CD8-positive, alpha-beta memory T cell (primary cell): Measurements from ENCODE around the gene IFIT5. TPM values are rescaled to one million over a fixed set of nuclear protein-coding genes. Genes with fewer than 3 reads are reported as not detected.
"Not testable (repeated sequence)": the region's sequence is repeated elsewhere in the genome, so short reads cannot be mapped to it uniquely, and the experiment has no call there.

Experiments used
- CTCF ChIA-PET: fragments of 350-600 bp; sonication (Branson Sonifier 250); formaldehyde crosslinking; loops from one replicate; lab custom pipeline; 2021; ENCODE audit warnings: antibody characterized with exemption; lab: Charles Lee
- POLR2A ChIA-PET: fragments of 350-600 bp; sonication (Branson Sonifier 250); formaldehyde crosslinking; loops from one replicate; lab custom pipeline; 2021; ENCODE audit warnings: antibody characterized with exemption; lab: Charles Lee
- DNase-seq, 5 donors: peaks; one replicate each; pipeline versions ENCODE4 v3.0.0 to v3.0.0-alpha.2; 2020 to 2022; ENCODE audit warnings: mixed read lengths in 1 of 5
- H3K27ac ChIP-seq: one replicate; pipeline ENCODE4 v1.7.0; 2013; ENCODE audit warnings: low read depth, mild to moderate bottlenecking, low read length, moderate library complexity
- H3K27me3 ChIP-seq: 2 replicates; pipeline ENCODE4 v1.7.0; 2013; ENCODE audit warnings: low read length, mild to moderate bottlenecking; ENCODE audit not compliant: insufficient read depth, poor library complexity, severe bottlenecking
- H3K36me3 ChIP-seq: 2 replicates; pipeline ENCODE4 v1.7.0; 2013; ENCODE audit warnings: mild to moderate bottlenecking, low read length, moderate library complexity; ENCODE audit not compliant: insufficient read depth
- H3K4me1 ChIP-seq: 2 replicates; pipeline ENCODE4 v1.7.0; 2013; ENCODE audit warnings: mild to moderate bottlenecking, low read length, moderate library complexity; ENCODE audit not compliant: insufficient read depth
- H3K4me3 ChIP-seq: 2 replicates; pipeline ENCODE4 v1.7.0; 2013; ENCODE audit warnings: mild to moderate bottlenecking, low read length
- H3K9me3 ChIP-seq: 2 replicates; pipeline ENCODE4 v1.7.0; 2013; ENCODE audit warnings: mild to moderate bottlenecking, low read length
- H3K27ac Mint-ChIP-seq, 8 donors: one replicate each; pipeline ENCODE4 v1.8.0; 2020 to 2021; ENCODE audit warnings: mixed read lengths in 8 of 8, mild to moderate bottlenecking in 6 of 8, inconsistent platforms in 3 of 8, moderate library complexity in 3 of 8
- H3K27me3 Mint-ChIP-seq, 2 donors: one replicate each; pipeline ENCODE4 v1.8.0; 2020 to 2021; ENCODE audit warnings: mixed read lengths in 2 of 2, mild to moderate bottlenecking in 1 of 2, moderate library complexity in 1 of 2
- H3K36me3 Mint-ChIP-seq, 3 donors: one replicate each; pipeline ENCODE4 v1.8.0; 2020 to 2021; ENCODE audit warnings: mixed read lengths in 3 of 3, inconsistent platforms in 1 of 3, mild to moderate bottlenecking in 1 of 3
- H3K4me1 Mint-ChIP-seq, 3 donors: one replicate each; pipeline ENCODE4 v1.8.0; 2020 to 2021; ENCODE audit warnings: mixed read lengths in 3 of 3, inconsistent platforms in 1 of 3, mild to moderate bottlenecking in 1 of 3
- H3K4me3 Mint-ChIP-seq, 7 donors: one replicate each; pipeline ENCODE4 v1.8.0; 2020 to 2021; ENCODE audit warnings: mixed read lengths in 7 of 7, mild to moderate bottlenecking in 6 of 7, moderate library complexity in 4 of 7, inconsistent platforms in 2 of 7
- H3K9me3 Mint-ChIP-seq, 5 donors: one replicate each; pipeline ENCODE4 v1.8.0; 2020 to 2022; ENCODE audit warnings: mixed read lengths in 5 of 5, mild to moderate bottlenecking in 3 of 5, moderate library complexity in 2 of 5, inconsistent platforms in 1 of 5
- polyA plus RNA-seq: library from polyadenylated mRNA; unstranded; fragments of 300-500 nt; fragmentation: Illumina TruSeq; gene quantifications from one replicate; pipeline ENCODE4 v1.2.3, GENCODE V29; 2021
- total RNA-seq, 2 experiments: library from RNA; stranded (reverse); gene quantifications; one replicate each; pipeline ENCODE4 v1.2.3, GENCODE V29; 2021

Gene IFIT5
- total and polyA plus RNA-seq, 3 experiments from 2014 or later, result 6.2 to 7.9 (median 6.5) TPM

GRCh38 chr10:89390476-89391225 lies 23.7 kb upstream of the IFIT5 start:
- no peaks in the 10 kb centered on the region for H3K27me3 ChIP-seq
- CTCF ChIA-PET, result no interaction called here
- Mint-ChIP-seq H3K4me3 (peak overlapping the region in 6 of 7 donors; percentile 2 to 64 (median 28)), H3K4me1 (peaks cover 22 to 38% (median 35%) of the 10 kb centered on the region in 3 donors), H3K27me3 (peaks cover 0 to 1% of the 10 kb centered on the region in 2 donors), H3K9me3 (no peaks in the 10 kb centered on the region), H3K36me3 (peaks cover 0 to 3% (median 0%) of the 10 kb centered on the region in 3 donors), H3K27ac (peak overlapping the region in 3 of 8 donors; percentile 19 to 91 (median 20))
- no peak overlapping the region for H3K4me3 ChIP-seq
- POLR2A ChIA-PET, result interaction anchor here (2.3 kb wide), 1 partner anchor 24 kb away, joined by 30 read pairs; the partner anchor contains the start of gene IFIT5
- H3K4me1 ChIP-seq, result peaks cover 25% of the 10 kb centered on the region
- no peaks in the 10 kb centered on the region for H3K36me3 ChIP-seq
- no peak overlapping the region for H3K27ac ChIP-seq
- no peak for DNase-seq
- no peaks in the 10 kb centered on the region for H3K9me3 ChIP-seq

GRCh38 chr10:89391226-89391576 lies 23.2 kb upstream of the IFIT5 start:
- H3K27me3 ChIP-seq, DNase-seq, H3K4me3 ChIP-seq, H3K9me3 ChIP-seq, CTCF ChIA-PET, H3K9me3 Mint-ChIP-seq, H3K36me3 Mint-ChIP-seq, H3K27me3 Mint-ChIP-seq, H3K36me3 ChIP-seq, H3K27ac ChIP-seq: not testable (repeated sequence)
- POLR2A ChIA-PET, result interaction anchor here (2.3 kb wide), 1 partner anchor 23 kb away, joined by 30 read pairs; the partner anchor contains the start of gene IFIT5
- Mint-ChIP-seq H3K4me3 (peak overlapping the region in 3 of 7 donors; percentile 23 to 76 (median 64)), H3K4me1 (peaks cover 22 to 42% (median 35%) of the 10 kb centered on the region in 3 donors), H3K27ac (peak overlapping the region in 4 of 8 donors; percentile 20 to 91 (median 41))
- H3K4me1 ChIP-seq, result peaks cover 26% of the 10 kb centered on the region

- H3K36me3 ChIP-seq, result no peaks in the 10 kb centered on the region
- Mint-ChIP-seq H3K4me1 (peaks cover 23 to 43% (median 35%) of the 10 kb centered on the region in 3 donors), H3K27me3 (peaks cover 0 to 1% of the 10 kb centered on the region in 2 donors), H3K9me3 (no peaks in the 10 kb centered on the region), H3K36me3 (peaks cover 0 to 5% (median 3%) of the 10 kb centered on the region in 3 donors), H3K4me3 (peak within 1 kb of the TSS; percentile 83 to 95 (median 94)), H3K27ac (peak within 1 kb of the TSS; percentile 81 to 97 (median 92))
- ChIA-PET POLR2A (interaction anchor here (0.6 to 2.3 kb wide), 5 partner anchors 13 to 391 kb away, joined by 4 to 30 read pairs (median 5); partner anchors contain the start of genes IFIT2, IFIT5 and LIPA), CTCF (interaction anchor here (0.6 to 1.2 kb wide), 4 partner anchors 13 to 60 kb away, joined by 3 read pairs; partner anchors contain the start of gene IFIT5)
- DNase-seq, result peak; percentile 10 to 76 (median 72)
- peak within 1 kb of the TSS; percentile 68 for H3K27ac ChIP-seq
- H3K27me3 ChIP-seq, result no peaks in the 10 kb centered on the region
- peaks cover 26% of the 10 kb centered on the region for H3K4me1 ChIP-seq
- H3K9me3 ChIP-seq, result no peaks in the 10 kb centered on the region
- H3K4me3 ChIP-seq, result peak within 1 kb of the TSS; percentile 89
Observed at GRCh38 chr10:89391907-89392756, 22.2 kb upstream of the IFIT5 start, which contains the start of gene IFIT1. TSS of gene IFIT1 (plus strand) at chr10:89392623. CDS start at chr10:89392713, 90 bp downstream.

- H3K4me1 ChIP-seq, result peaks cover 26% of the 10 kb centered on the region
- Mint-ChIP-seq H3K27me3 (no peaks in the 10 kb centered on the region), H3K4me1 (peaks cover 23 to 43% (median 37%) of the 10 kb centered on the region in 3 donors), H3K9me3 (no peaks in the 10 kb centered on the region), H3K4me3 (peak overlapping the region; percentile 83 to 95 (median 94)), H3K36me3 (peaks cover 0 to 5% (median 3%) of the 10 kb centered on the region in 3 donors), H3K27ac (peak overlapping the region; percentile 81 to 97 (median 92))
- ChIA-PET CTCF (interaction anchor here (0.6 to 1.5 kb wide), 6 partner anchors 9 to 61 kb away, joined by 3 to 4 read pairs (median 3); partner anchors contain the start of gene IFIT5), POLR2A (interaction anchor here (0.6 to 2.3 kb wide), 4 partner anchors 21 to 391 kb away, joined by 4 to 30 read pairs (median 6); partner anchors contain the start of genes IFIT2, IFIT5 and LIPA)
- no peak for DNase-seq
- no peaks in the 10 kb centered on the region for H3K9me3 ChIP-seq
- peak overlapping the region; percentile 68 for H3K27ac ChIP-seq
- H3K27me3 ChIP-seq, result no peaks in the 10 kb centered on the region
- H3K36me3 ChIP-seq, result no peaks in the 10 kb centered on the region
- H3K4me3 ChIP-seq, result peak overlapping the region; percentile 89
Observed at GRCh38 chr10:89392974-89393373, 21.4 kb upstream of the IFIT5 start.

DNA sequence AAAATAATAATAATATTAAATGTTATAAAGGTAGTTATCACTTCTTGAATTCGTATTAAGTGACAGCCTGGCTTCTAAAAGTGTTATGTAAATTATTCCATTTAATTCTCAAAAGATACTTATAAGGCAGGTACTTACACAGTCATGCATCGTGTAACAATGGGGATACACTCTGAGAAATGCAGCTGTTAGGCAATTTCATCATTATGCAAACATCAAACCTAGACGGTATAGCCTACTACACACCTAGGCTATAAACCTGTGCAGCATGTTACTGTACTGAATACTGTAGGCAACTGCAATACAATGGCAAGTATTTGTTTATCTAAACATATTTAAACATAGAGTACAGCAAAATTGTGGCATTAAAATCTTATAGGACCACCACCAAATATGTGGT lies 20.5 kb upstream of the IFIT5 start:
- Histone ChIP-seq H3K4me1 (peaks cover 26% of the 10 kb centered on the region), H3K36me3 (no peaks in the 10 kb centered on the region), H3K27me3 (no peaks in the 10 kb centered on the region), H3K9me3 (no peaks in the 10 kb centered on the region), H3K27ac (no peak overlapping the region), H3K4me3 (no peak overlapping the region)
- POLR2A ChIA-PET, result no interaction called here
- H3K4me1 Mint-ChIP-seq, result peaks cover 23 to 50% (median 39%) of the 10 kb centered on the region in 3 donors
- CTCF ChIA-PET, result interaction anchor here (1.5 kb wide), 1 partner anchor 26 kb away, joined by 4 read pairs; no protein-coding TSS in a partner anchor
- no peaks in the 10 kb centered on the region for H3K27me3 Mint-ChIP-seq
- H3K27ac Mint-ChIP-seq, result peak overlapping the region in 2 of 8 donors; percentile 42 to 81
- peak overlapping the region in 2 of 7 donors; percentile 83 to 89 for H3K4me3 Mint-ChIP-seq
- no peak for DNase-seq
- no peaks in the 10 kb centered on the region for H3K9me3 Mint-ChIP-seq
- peaks cover 0 to 5% (median 3%) of the 10 kb centered on the region in 3 donors for H3K36me3 Mint-ChIP-seq

DNA sequence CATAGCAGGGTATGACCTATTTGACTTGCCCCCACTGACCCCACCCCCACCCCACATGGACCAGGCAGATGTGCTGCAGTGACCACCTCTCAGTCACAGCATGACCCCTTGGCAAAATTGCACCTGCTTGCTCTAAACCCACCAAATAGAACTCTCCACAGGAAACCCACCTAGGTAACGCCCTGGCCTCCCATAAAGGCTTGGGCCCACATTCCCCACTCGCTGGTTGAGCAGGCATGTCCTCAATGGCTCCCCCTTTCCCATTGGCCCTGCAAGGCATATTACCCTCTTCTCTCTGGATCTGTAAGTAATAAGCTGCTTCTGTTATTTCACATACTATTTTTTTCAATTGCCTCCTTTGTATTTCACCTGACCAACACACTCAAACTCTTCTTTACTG lies 19.2 kb upstream of the IFIT5 start:
- no peak overlapping the region for H3K4me3 ChIP-seq
- H3K9me3 ChIP-seq, result no peaks in the 10 kb centered on the region
- H3K27me3 Mint-ChIP-seq, result no peaks in the 10 kb centered on the region
- H3K4me1 Mint-ChIP-seq, result peaks cover 24 to 53% (median 39%) of the 10 kb centered on the region in 3 donors
- CTCF ChIA-PET, result no interaction called here
- no peak overlapping the region for H3K27ac ChIP-seq
- H3K36me3 ChIP-seq, result no peaks in the 10 kb centered on the region
- POLR2A ChIA-PET, result no interaction called here
- no peaks in the 10 kb centered on the region for H3K9me3 Mint-ChIP-seq
- peaks cover 3 to 5% (median 4%) of the 10 kb centered on the region in 3 donors for H3K36me3 Mint-ChIP-seq
- H3K27me3 ChIP-seq, result no peaks in the 10 kb centered on the region
- H3K4me3 Mint-ChIP-seq, result peak overlapping the region in 3 of 7 donors; percentile 6 to 64 (median 8)
- peaks cover 26% of the 10 kb centered on the region for H3K4me1 ChIP-seq
- DNase-seq, result no peak
- peak overlapping the region in 3 of 8 donors; percentile 7 to 49 (median 9) for H3K27ac Mint-ChIP-seq

DNA sequence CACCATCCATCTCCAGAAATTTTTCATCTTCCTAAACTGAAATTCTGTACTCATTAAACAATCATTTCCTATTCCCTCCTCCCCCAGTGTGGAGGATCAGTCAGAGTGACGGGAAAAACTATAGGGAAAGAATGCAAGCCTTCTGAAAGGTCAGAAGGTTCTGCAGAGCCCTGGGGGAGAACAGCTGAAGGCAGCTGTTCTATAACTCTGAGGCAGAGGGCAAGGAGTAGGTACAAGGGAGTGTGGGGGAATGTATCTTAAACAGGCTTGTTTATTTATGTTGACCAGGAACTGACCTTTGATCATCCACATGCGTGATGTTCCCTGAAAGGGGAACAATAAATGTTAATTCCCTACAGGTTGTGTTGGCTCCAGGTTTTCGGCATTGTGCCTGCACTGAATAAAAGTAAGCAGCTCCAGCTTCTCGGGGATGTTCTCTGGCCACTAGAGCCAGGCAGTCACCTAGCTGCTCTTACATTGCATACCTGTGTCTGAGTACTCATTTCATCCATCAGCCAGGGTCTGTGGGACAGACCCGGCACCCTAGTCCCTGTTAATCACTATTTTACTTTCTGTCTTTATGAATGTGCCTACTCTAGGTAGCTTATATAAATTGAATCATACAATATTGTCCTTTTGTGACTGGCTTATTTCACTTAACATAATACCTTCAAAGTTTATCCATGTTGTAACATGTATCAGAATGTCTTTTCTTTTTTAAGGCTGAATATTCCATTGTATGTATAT lies 16.2 kb upstream of the IFIT5 start:
- no peak for DNase-seq
- peaks cover 3% of the 10 kb centered on the region for H3K36me3 ChIP-seq
- ChIA-PET CTCF (no interaction called here), POLR2A (no interaction called here)
- H3K27ac Mint-ChIP-seq, result peak overlapping the region in 2 of 8 donors; percentile 23 to 71
- H3K9me3 Mint-ChIP-seq, result no peaks in the 10 kb centered on the region
- peaks cover 15 to 38% (median 23%) of the 10 kb centered on the region in 3 donors for H3K4me1 Mint-ChIP-seq
- H3K27ac ChIP-seq, result no peak overlapping the region
- no peaks in the 10 kb centered on the region for H3K27me3 ChIP-seq
- peaks cover 5 to 10% (median 9%) of the 10 kb centered on the region in 3 donors for H3K36me3 Mint-ChIP-seq
- peaks cover 0 to 2% of the 10 kb centered on the region in 2 donors for H3K27me3 Mint-ChIP-seq
- H3K4me3 ChIP-seq, result no peak overlapping the region
- no peak overlapping the region for H3K4me3 Mint-ChIP-seq
- H3K9me3 ChIP-seq, result no peaks in the 10 kb centered on the region
- peaks cover 18% of the 10 kb centered on the region for H3K4me1 ChIP-seq
